Measurements from ENCODE around the gene TRAF3.

Gene TRAF3

DNA sequence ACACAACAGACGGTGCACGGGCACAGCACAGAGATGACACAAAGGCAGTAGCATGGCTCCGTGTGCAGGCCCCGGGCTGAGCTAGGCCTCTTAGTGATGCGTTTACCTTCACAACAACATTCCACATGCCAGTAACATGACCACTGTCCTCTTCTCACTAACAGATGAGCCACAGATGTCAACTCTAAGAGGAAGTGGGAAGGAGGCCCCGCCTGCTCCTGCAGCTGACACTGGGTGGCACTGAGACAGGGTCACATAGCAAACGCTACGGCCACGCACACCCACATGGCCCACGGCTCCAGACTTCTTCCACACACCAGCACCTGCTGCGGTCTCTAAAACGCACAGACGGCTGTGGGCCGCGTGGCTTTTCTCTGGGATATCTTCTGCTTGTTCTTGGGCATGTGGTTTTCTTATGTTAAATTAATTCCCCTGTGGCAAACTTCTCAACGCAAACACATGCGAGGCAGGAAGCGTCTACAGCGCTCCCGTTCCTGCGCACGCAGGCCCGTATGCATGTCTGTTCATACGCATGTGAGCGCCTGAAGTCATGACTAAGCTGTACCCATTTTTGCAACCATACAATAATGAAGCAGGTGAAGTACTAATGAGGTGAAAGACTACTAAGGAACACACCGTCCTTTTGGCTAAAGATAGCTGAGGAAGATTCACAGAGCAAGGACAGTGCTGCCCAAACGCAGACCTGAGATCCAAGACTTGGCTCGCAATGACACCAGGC lies 172.0 kb downstream of the TRAF3 start:
- DNase-seq (ENCODE audit: low read depth in 2 of 3, low spot score in 2 of 3): no peak

DNA sequence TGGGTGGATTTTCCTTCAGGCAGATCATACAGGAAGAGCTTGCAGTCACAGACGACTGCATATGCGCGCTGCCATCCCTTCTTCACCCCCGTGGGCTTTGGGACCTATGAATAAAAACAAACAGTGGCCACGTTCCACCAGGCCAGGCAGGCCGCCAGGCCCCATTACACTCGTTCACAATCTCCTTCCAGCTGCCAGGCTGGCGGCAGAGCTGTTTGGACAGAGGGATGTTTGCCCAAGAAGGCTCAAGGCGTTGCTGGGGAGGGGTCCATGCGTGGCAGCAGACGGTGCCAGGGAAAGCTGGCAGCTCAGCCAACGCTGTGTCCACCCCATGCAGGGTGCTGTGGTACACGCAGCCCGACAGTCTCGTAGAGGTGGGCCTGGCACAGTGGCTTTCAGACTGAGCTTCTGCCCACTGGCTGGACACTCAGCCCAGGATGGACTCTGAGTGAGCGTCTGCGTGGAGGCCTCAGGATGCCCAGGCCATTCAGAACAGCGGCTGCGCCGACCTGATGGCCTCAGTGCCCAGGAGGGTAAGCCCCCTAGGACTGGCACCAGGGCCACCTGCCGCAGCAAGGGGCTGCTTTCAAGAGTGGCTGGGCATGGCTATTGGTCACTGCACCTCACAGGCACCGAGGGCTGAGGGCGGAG lies 172.7 kb downstream of the TRAF3 start:
- DNase-seq (ENCODE audit: low read depth in 2 of 3, low spot score in 2 of 3): no peak

DNA sequence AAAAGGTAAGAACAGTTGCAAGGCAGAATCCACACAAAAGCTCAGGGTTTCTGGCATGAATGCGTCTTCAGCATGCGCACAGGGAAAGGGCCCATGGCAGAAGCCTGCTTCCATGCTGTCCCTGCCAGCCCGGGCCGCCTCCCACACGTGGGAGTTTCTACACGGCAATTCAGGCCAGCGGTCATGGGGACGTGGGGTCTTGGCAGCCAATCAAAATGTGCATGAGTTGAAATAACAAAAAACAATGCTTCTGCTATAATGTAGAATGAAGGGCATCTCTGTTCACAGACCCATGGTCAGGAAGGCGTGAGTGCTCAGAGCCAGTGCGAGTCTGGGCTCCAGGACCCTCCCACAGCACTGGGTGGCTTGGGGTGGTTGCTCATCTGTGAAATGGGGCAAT lies 173.8 kb downstream of the TRAF3 start:
- no peak for DNase-seq (ENCODE audit: low read depth in 2 of 3, low spot score in 2 of 3)

DNA sequence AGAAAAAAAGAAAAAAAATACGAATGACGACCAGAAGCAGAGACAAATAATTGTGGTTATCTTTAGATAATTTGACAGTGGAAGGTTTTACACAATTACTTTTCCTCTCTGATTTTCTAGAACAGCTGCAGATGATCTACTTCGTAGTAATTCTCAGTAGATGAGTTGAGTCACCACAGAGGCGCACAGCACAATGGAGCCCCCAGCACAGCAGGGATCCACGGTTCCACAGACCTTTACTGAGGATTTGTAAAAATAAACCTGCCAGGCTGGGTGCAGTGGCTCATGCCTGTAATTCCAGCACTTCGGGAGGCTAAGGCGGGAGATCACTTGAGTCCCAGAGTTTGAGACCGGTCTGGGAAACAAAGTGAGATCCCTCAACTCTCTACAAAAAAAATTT lies 174.6 kb downstream of the TRAF3 start:
- no peak for DNase-seq (ENCODE audit: low read depth in 2 of 3, low spot score in 2 of 3)

DNA sequence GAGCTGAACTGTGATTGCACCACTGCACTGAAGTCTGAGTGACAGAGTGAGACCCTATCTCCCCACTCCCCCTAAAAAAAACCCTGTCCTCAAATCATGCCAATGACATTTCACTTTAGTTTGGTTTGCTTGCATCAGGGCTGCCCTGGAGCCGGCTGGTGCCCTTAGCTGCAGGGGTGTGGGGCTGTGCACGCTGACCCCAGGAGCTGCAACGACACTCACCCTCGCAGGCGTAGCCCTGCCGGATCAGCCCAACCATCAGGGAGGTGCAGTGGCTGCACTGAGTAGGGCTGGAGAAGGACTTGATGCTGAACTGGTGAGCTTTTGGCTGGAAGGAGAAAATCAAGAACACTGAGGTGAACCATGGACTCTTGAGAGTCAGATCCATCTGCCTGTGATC lies 175.0 kb downstream of the TRAF3 start:
- DNase-seq (ENCODE audit: low read depth in 2 of 3, low spot score in 2 of 3): no peak

DNA sequence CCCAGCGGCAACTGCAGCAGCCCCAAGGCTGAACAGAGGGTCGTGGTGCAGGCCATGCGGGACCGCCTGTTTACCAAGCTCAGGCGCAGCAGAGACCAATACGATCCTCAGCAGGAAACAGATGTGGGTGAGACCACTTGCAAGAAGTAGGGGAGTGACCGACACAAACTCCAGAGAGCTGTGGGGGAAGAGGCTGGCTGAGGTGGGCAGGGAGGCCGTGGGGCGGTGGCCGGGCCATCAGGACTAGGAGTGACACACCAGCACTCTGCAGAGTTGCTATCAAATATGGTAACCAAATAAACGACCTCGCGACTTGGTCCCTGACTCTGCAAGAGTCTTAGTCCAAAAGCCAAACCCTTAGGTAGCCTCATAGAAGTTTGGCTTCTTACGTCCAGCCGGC lies 175.9 kb downstream of the TRAF3 start:
- no peak for DNase-seq (ENCODE audit: low read depth in 2 of 3, low spot score in 2 of 3)

DNA sequence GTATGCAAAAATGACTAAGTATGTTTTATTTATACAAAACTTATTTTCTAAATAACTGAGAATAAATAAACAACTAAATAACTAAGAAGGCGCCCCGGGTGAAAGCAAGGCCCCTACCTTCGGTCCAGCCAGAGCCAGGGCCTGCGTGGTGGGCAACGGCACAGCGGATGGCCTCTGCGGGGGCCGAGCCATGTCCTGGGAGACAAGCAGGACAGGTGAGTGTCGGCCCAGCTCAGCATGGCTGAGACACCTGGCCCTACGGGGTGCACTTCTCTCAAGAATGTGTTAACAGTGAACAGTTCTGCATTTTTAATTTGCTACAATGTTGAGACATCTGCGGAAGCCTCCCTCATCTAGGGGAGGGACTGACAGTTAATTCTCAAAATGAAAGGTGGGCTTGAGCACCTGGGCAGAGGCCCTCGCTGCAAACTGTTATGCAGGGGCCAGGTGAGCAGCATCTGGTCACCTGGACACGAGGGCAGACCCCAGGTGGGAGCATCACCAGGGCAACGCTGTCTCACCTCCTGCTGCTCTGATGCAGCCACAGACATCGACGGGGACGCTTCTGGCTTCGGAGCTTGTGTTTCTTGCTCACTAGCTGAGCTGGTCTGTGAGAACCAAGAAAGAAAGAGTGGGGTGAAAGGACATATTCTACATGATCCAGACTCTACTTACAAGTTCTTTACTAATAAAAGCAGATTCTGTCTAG lies 177.0 kb downstream of the TRAF3 start:
- no peak for DNase-seq (ENCODE audit: low read depth in 2 of 3, low spot score in 2 of 3)

DNA sequence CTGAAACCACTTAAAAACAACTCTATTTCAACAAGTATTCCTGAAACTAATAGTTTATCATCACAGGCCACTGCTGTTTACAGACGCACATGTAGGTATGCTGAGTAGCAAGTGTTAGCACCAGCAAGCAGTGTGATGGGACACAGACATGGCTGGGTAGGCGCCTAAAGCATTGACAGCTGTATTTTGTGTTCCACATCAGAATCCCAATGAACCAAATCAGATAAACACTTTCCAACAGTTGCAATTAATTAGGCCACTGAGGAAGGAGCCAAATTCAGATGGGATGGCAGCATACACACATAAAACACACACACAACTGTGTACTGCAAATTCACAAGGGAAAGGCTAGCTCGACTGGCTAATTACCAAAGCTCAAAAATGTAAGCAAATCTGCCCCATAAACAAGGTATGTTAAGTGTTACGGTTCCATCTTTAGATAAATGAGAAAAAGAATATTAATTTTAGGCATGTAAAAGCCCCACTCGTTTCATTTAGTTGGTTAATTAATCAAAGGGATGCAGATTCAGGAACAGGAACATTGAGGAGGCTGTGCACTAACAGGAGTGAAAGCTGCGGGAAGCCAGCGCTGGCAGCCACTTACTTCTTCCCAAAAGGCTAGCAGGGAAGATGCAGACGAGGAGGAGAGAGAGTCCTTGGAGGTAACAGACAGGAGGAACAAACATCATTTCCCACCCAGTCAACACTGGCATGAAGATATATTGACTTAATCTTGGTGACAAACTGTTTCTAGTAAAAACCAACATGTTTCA lies 178.6 kb downstream of the TRAF3 start:
- DNase-seq (ENCODE audit: low read depth in 2 of 3, low spot score in 2 of 3): no peak

DNA sequence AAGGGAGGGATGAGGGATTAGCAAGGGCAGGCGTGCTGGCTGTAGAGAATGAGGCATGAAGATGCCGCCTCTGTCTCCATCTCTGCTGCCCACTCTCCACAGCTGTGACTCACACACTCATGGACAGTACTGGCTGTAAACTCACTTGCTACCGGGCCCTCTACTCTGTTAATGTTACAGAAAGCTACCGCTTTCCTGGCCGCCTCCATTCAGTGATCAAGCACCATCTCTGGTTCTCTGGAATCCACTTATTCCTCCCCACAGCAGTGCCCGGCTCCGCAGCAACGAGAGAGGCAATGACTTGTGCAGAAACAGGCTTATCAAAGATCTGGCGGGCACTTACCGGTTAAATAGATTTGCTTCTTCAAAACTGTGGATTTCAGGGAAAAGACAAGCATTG lies 180.0 kb downstream of the TRAF3 start:
- DNase-seq (ENCODE audit: low read depth in 2 of 3, low spot score in 2 of 3): no peak

DNA sequence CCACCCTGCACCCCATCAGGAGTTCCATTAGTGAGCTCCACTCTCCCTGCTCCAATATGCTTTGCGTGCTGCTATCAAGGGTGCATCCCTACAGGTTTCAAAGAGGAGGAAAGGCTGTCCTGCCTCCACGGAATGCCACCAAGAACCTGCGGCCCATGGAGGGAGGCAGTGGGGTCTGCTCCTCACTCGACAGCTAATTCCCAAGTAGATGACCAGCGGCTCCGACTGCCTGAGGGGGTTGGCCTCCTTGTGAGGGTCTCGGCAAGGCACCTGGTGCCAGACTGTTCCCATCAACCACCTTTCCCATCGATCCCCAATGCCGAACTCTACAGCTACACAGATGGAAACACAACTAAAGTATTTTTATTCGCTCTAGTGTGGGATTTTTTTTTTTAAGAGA lies 181.2 kb downstream of the TRAF3 start:
- DNase-seq (ENCODE audit: low read depth in 2 of 3, low spot score in 2 of 3): no peak
